OCI-M2 (cell line): Measurements from ENCODE around the gene SVEP1.
"Not testable (repeated sequence)": the region's sequence is repeated elsewhere in the genome, so short reads cannot be mapped to it uniquely, and the experiment has no call there.

Experiments used
- DNase-seq: peaks from one replicate; lab custom pipeline; 2025; ENCODE audit not compliant: unreplicated experiment; lab: John Stamatoyannopoulos, UW

SVEP1 gene

DNA sequence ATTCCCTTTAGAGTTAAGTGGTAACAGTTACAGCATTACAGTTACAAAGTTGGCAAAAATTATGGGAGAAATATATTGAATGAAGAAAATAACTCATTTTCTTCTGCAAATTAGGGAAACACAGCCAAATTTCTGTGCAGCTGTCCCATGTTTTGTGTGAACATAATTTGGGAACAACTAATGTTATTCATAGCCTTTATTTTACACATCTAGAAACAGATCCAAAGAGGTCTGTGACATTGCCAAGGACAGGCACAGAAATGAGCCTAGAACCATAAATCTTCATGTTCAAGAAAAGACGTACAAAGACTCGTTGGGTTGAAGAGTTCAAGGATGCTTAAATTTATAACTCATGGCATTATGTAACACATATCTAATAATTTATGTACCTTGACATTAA, 127.8 kb downstream of the SVEP1 start:
- no peak for DNase-seq

DNA sequence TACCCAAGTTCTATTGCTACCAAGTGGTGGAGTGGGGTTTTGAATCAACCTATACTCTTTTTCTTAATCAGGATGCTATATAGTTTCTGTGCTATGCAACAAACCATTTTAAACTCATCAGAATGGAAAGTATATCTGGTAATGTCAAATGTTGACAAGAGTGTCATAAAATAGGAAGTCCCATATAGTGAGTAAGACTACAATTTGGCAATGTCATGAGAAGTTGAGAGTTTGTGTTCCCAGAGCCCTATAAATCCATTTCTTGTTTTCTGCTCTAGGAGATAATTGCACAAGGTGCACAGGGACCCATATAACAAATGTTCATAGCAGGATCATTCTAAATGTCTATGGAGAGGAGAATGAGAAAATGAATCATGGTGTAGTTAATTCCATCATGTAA, 132.1 kb downstream of the SVEP1 start:
- no peak for DNase-seq

DNA sequence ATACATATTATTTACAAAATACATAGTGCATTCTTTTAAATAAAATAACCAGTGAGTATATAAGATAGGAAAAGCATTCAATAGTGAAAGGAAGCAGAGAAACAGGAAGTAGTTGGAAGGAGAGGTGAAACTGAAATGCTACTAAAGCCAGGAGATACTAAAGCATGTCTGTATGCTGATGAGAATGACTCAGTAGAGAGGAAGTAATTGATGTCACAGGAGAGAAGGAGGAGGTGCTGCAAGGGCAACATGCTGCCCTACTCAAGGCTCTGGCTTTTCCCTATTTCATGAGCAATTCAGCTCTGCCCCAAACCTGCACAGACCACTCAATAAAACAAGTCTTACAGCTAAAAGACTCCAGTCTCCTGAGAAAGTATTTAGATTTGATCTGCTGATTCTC, 133.4 kb downstream of the SVEP1 start:
- no peak for DNase-seq

DNA sequence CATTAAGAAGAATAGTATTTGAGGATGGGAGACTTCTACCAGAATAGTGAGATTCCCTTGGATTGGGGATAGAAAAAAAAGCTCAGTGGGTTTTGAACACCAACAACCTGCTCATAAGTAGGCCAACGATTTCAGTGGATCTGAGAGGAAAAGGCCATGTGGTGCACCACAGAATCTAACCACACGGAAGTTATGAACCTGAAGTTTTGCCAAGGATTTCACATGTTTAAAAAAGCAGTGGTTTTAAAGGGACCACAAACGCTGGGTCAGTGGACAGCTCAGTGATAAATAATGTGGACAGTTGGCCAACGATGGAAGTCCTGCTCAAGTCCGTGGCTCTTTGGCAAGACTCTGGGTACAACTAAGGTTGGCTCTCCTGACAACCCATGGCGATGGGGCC, 134.6 kb downstream of the SVEP1 start:
- no peak for DNase-seq

DNA sequence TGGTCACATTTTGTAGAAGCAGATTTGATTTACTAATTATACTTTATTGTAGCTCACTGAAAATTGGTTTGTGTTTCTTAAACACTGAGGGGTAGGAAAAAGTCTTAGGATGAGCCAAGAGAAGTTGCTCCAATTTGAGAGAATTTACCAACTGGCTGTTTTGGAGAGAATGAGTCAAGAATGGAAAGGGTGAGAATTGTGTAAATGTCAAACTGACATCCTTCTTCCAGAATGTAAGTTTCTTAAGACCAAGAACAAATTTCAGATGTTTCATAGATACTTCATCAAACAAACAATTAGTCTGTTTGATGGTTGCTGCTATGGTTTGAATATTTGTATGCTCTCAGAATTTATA, 135.7 kb downstream of the SVEP1 start:
- no peak for DNase-seq

DNA sequence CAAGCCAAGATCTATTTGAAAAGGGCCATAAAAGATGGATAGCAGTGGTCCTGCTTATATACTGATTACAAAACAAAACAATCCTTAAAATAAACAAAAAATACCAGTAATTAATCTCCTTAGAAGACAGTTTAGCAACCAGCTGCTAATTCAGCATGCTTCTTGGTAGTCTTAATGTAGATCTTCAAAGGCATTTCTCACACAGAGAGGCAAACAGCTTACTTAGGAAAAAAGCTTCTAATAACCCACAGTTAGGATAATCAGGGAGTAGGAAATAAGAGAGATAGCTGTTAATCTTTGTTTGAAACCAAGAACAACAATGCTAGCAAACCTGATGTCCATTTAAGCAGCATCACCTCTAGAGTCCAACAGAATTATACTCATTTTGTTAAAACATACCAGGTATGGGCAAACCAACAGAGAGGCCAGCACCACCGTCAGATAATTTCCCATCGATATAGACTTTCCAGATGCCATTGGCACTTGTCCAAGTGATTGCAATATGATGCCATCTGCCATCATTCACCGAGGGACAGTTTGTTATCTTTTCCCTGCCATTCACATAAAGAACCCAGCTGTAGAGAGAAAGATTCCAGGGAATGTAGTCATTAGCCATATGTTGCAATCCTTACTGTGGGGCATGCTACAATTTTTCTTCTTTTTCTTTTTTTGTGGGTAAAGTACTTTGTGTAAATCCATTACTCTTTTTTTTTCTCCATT, 136.2 kb downstream of the SVEP1 start:
- no peak for DNase-seq

DNA sequence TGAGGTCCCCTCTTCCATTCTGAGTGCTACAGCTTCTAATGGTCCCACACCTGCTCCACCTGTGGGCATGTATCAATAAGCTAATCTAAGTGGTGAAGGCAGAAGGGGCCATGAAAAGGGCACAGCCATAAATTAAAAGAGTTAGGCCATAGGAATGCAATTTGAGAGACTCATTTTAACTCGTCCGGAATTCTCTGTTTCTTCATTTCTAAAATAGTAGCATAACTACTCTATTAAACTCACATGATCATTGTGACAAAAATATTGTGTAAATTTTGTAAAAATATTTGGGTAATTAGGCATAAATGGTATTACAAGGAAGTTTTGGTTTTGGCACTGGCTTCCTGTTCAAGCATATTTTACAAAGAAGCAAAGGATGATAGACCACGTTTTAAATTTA, 138.7 kb downstream of the SVEP1 start:
- DNase-seq = no peak

DNA sequence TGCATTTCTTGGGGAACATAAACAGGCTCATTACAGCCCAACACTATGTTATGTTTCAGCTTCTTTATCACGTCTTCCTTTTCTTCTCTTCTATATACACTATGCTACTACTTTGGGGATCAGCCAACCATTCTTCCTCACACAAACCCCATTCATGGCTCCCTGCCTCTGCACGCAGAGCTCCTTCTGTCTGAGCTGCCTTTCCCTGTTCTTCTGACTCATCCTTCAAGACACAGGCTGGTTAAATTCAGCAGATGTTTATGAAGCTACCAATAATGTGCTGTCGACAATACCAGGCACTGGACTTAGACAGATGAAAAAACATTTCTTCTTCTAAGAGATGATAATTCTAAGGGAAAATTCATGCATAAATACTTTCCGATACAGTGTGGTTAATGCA, 139.4 kb downstream of the SVEP1 start:
- DNase-seq = no peak

DNA sequence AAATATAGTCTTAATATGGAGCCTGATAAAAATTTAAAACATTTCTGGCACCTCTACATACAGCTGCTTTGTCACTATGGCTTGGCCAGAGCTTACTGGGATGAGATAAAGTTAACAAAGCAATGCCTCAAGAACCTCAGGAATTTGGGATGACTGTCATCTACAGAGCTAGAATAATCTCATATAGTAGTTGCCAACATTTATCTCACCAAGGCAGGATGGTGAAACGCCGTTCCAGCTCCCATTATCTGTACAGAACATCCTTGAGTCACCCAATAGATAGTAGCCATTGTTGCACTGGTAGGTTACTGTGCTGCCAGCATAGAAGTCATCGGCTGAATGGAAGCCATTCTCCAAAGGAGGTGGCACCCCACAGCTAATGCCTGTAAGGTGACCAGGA, 147.3 kb downstream of the SVEP1 start:
- no peak for DNase-seq

DNA sequence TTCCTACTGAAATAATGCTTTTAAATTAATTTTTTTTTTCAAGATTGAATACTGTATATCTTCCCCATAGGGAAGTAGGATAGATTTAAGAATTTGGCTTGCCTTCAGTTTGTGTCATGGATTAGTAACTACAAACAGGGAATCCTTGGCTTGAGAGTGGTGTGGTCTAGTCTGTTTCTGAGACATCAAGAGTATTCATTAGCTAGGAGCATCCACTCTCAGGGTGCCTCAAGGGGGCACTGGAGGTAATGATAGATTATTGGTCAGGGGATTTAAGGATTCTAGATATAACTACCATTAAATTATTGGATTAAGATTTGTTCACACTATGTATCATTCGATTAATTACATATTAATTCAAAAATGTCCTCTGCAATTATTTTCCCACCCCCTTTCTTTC, 150.1 kb downstream of the SVEP1 start:
- no peak for DNase-seq

DNA sequence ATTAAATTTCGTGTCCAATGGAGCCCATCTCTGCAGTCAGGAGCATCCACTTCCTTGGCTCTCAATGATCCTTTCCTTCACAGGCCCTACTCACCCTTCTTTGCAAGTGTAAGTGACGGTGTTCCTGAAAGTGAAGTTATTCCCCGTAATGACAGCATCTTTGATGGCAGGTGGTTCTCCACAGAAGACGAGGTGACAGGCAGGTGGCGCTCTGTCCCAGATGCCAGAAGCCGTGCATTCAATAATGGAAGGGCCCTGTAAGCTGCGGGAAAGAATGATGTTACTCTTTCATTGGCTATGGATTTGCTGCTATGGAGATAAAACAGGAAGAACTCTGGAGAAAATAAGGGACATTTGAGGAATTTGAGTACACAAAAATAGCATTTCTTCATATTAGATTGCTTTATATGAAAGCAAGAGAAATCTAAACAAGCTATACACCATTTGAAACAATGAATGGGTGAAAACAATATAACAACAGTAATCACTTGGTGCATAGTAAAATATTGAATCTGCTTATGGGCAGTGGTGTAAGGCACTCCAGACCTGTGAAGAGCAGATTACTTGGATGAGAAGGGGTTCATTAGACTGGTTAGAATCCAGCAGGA, 151.9 kb downstream of the SVEP1 start:
- no peak for DNase-seq

DNA sequence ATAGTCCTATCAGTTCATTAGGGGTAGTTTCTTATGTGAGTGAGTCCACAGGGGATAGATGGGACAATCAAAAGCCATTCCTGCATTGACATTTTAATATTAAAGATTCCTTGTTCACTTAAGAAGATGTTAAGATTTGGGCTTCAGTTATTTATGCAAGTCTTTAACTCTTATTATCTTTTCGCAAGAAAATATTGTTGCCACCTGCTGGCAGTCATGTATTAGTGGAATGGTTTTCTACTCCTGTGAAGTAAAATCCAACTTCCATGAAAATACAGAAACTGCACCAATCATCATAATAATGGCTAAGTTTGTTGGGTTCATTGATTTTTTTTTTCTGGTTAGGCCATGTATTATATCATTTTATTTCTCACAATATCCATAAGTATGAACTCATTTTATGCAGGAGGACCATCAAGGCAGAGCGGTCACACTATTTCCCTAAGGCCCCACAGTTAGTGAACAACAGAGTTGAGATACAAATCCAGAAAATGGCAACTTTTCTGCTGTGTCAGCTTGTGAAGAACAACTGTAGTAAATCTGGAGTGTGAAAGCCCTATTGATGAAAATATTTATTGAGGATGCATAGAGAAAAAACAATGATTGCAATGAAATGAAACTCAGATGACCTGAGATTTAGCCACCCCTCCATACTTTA, 153.4 kb downstream of the SVEP1 start:
- DNase-seq = no peak

DNA sequence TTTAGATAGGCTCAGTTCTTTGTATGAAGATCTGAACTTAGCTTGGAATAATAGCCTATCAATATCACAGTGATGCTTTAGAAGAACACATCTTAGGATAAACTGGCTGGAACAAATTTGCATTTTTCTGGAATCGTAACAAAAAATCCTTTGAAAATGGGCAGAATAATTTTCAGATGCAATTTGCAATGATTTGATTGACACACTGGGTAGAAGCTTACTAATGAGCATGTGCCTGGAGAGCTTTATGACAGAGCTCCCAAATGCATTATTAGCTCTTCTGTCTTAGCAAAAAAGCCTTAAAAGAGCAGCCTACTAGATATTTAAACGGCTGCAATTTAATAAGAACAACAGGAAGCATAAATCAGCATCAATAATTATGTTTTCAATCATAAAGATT, 165.1 kb downstream of the SVEP1 start:
- no peak for DNase-seq

DNA sequence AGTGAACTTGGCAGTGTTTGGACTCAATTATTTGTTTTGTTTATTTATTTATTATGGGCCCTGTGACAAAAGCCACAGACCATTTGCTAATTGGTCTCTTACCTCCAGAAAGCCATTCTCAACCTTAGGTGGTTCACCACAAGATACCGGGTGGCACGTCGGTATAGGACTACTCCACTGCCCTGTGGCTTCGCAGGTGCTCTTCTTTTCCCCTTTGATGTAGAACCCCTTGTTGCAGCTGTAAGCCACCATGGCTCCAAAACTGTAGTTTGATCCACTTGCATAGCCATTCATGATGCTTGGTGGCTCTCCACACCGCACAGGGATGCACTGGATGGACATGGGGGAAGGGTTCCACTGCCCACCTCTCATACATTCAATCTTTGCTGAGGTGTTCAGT, 168.6 kb downstream of the SVEP1 start:
- DNase-seq = no peak

DNA sequence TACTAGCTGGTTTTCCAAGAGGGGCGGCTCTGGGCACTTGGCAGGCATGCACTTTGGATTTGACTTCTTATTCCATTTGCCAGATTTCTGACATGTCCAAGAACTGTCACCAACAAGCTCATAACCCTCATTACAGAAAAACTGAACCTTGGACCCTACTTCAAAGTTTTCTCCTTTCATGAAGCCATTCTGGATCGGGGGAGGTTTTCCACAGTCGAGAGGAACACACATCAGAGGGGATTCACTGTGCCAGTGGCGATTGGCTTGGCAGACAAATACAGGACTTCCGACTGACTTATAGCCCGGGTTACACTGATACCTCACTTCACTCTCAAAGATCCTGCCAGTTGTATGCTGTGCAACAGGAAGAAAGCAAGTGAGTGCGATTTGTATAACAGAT, 170.9 kb downstream of the SVEP1 start:
- no peak for DNase-seq

DNA sequence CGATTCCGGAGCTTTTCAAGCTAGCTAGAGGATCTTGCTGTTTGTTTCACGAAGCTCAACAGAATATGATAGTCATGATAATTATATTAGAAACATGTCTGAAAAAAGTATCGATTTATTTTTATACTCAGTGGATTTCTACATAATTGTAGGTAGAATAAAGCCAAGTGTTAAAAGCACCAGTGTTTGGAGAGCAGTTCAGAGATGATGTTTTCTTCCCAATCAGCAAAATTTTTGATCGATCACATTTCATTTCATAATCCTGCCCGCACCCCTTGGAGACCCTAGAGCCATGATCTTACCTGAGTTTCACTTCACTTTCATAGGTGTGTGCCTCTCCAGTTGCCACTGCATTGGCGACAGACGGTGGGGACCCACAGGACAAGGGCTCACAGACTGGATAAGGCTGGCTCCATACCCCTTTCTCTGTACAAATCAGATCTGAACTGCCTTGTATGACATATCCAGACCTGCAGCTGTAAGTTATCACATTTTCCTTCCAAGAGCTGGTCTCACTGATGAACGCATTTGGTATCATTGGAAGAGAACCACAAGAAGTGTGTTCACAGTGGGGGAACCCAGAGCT, 173.6 kb downstream of the SVEP1 start:
- no peak for DNase-seq

DNA sequence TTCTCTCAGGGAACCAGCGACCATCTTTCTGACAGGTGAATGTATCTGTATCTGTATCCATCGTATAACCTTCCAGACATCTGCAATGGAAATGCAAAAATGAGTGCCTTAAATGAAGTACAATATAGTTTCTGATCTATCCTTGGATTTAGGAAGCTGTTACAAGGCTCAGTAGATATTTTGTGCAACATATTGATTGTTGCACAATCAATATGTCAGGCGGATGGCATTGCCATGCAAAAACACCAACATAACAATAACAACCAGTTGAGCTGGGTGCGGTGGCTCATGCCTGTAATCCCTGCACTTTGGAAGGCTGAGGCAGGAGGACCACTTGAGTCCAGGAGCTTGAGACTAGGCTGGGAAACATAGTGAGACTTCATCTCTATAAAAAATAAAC, 175.1 kb downstream of the SVEP1 start:
- no peak for DNase-seq

DNA sequence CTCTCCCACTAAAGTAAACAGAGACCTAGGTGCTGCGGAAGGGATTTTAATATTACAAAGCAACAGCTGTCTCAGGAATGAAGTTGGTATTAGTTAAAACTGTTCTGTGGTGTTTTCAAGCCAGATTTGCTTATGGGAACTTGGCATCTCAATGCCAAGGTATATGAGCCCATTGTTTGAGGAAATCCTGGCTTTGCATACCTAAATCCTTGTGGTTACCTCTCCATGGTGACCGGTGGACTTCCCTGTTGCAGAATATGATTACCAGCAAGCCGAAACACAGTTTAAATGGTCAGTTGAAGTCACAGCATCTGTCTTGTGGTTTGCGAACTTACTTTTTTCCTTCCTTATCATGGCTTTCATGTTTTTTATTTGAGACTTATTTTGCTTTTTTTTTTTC, 179.6 kb downstream of the SVEP1 start:
- DNase-seq = no peak

DNA sequence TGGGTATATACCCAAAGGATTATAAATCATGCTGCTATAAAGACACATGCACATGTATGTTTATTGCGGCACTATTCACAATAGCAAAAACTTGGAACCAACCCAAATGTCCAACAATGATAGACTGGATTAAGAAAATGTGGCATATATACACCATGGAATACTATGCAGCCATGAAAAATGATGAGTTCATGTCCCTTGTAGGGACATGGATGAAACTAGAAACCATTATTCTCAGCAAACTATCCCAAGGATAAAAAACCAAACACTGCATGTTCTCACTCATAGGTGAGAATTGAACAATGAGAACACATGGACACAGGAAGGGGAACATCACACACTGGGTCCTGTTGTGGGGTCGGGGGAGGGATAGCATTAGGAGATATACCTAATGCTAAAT, 180.5 kb downstream of the SVEP1 start:
- DNase-seq = not testable (repeated sequence)

DNA sequence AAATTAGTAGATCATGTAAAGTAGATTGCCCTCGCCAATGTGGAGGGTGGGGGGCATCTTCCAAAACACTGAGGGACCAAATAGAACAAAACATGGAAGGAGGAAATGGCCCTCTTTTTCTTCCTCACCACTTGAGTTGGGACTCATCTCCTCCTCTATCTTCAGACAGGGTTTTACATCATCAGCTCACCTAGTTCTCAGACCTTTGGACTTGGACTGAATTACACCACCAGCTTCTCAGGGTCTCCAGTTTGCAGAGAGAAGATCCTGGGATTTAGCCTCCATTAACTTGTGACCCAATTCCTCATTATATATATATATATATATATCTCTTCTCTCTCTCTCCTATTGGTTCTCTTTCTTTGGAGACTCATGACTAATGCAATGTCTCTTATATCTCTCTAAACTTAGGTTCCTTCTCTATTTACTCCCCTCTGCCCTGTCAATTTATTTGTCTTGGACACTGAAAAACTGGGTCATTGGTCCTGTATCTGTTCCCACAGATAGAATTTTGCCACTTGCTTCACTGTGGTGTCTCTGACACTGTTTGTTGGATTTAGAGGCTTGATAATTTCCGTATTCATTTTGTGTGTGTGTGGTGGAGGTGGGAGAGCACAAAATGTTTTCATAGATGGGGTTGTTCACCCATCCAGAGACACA, 187.6 kb downstream of the SVEP1 start:
- no peak for DNase-seq

DNA sequence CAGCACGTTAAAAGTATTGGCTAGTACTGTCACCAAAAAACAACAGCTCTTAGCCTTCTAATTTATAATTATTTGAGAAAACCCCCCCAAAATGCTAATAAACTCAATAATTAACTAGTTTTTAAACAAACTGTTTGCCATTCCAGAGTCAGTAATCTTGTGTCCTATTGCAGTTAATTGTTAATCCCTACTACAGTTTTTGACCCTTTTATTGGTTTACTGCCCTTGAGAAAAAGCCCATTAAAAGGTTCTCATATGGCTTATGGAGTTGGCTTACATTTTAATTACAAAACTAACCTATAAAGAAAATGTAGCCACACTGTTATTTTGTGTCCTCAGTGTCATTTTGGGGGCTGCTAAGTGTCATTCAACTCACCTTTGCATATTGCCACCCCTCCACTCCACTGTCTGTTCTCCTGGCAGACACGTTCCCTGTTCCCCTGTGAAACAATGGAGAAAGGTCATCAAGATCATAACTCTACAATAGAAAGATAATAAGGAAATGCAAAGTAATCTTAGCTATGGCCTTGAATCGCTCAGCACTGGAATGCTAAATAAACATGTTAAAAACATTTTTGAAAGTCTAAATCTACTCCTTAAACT, 190.3 kb downstream of the SVEP1 start:
- DNase-seq = no peak
